ENCODE data around the gene RIT2. TPM values are rescaled to one million over a fixed set of nuclear protein-coding genes. Genes with fewer than 3 reads are reported as not detected.

Gene RIT2
- total and polyA plus RNA-seq, 11 donors, result not detected

DNA sequence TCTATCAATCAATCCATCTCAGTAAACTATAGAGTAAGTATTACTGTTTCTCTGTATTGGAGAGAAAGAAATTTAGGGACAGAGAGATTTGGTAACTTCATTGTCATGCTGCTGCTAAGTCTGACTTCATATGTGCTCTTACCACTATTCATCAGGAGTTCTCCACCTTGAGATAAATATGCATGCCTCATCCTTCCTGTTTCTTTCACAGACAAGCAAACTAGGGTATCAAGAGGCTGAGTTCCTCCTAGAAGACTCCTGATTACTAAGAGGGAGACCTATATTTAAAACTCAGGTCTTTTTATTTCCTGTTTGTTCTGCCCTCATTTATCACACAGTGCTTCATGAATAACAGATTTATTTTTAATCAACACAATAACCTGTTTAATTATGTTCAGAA lies 34.1 kb downstream of the RIT2 start:
- Histone ChIP-seq H3K27me3 (peaks cover 0 to 5% (median 0%) of the 10 kb centered on the region in 9 donors), H3K9me3 (peaks cover 0 to 3% (median 0%) of the 10 kb centered on the region in 12 donors), H3K36me3 (no peaks in the 10 kb centered on the region), H3K4me3 (no peak overlapping the region), H3K4me1 (no peaks in the 10 kb centered on the region), H3K27ac (no peak overlapping the region)
- DNase-seq, result no peak
- TF ChIP-seq, protein P1, sequence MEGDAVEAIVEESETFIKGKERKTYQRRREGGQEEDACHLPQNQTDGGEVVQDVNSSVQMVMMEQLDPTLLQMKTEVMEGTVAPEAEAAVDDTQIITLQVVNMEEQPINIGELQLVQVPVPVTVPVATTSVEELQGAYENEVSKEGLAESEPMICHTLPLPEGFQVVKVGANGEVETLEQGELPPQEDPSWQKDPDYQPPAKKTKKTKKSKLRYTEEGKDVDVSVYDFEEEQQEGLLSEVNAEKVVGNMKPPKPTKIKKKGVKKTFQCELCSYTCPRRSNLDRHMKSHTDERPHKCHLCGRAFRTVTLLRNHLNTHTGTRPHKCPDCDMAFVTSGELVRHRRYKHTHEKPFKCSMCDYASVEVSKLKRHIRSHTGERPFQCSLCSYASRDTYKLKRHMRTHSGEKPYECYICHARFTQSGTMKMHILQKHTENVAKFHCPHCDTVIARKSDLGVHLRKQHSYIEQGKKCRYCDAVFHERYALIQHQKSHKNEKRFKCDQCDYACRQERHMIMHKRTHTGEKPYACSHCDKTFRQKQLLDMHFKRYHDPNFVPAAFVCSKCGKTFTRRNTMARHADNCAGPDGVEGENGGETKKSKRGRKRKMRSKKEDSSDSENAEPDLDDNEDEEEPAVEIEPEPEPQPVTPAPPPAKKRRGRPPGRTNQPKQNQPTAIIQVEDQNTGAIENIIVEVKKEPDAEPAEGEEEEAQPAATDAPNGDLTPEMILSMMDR (IDR thresholded peaks at IDR 0.05), result no peak
- TF ChIP-seq POLR2A (IDR thresholded peaks at IDR 0.05), result no peak
- intact Hi-C loops (cut with DNase I), result no loop called here
- ATAC-seq, result no peak

DNA sequence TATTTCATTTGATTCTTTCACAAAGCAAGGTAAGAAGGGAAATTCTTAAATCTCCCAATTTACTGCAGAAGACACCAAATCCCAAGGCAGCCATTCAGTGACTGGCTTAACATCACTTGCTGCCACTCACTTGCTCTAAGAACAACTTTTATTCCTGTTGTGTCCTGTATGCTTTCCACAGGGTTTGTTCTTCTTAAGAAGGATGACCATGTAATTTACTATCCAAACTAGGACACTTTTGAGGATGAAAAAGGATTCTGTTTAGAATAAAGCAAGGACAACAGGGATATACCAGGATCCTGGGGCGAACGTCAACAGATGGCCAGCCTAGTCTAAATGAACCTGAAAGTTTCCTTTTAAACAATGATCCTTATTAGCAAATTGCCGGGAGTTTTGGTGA lies 34.8 kb downstream of the RIT2 start:
- TF ChIP-seq, protein P1 (IDR thresholded peaks at IDR 0.05), result no peak
- no peak for TF ChIP-seq POLR2A (IDR thresholded peaks at IDR 0.05)
- 88 to 93% (median 90%) methylated on average over 3 of the region's 3 CpGs for WGBS, 4 donors
- Histone ChIP-seq H3K36me3 (no peaks in the 10 kb centered on the region), H3K4me3 (no peak overlapping the region), H3K27ac (no peak overlapping the region), H3K27me3 (peaks cover 0 to 5% (median 0%) of the 10 kb centered on the region in 9 donors), H3K4me1 (no peaks in the 10 kb centered on the region), H3K9me3 (peaks cover 0 to 3% (median 0%) of the 10 kb centered on the region in 12 donors)
- intact Hi-C loops (cut with DNase I), result no loop called here
- no peak for DNase-seq
- no peak for ATAC-seq

DNA sequence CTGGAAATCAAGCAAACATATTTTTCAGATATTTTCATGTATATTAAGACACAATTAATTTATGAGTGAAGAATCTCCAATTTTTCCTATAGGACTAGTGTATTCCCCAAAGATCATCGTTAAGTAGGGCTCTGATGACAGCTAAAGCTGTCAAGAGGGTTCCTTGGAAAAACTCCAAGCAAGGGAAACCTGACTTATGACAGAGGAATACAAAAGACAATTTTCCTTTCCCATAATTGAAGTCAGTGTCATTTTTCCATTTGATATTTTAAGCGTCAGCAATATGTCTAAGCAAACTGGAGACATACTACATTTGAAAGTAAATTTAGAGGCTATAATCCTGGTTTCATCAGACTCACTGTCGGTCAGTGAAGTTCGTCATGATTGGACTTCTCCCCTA lies 36.1 kb downstream of the RIT2 start:
- intact Hi-C loops (cut with DNase I), result loop anchor here in 1 of 10 donors (10.0 kb wide), 1 partner anchor 65 kb away; no protein-coding TSS in a partner anchor
- Histone ChIP-seq H3K27ac (no peak overlapping the region), H3K4me3 (no peak overlapping the region), H3K27me3 (peaks cover 0 to 5% (median 0%) of the 10 kb centered on the region in 9 donors), H3K9me3 (peaks cover 0 to 2% (median 0%) of the 10 kb centered on the region in 12 donors), H3K36me3 (no peaks in the 10 kb centered on the region), H3K4me1 (no peaks in the 10 kb centered on the region)
- WGBS, 4 donors, result 78 to 88% (median 82%) methylated on average over 4 of the region's 4 CpGs
- TF ChIP-seq, protein P1 (IDR thresholded peaks at IDR 0.05), result no peak
- TF ChIP-seq POLR2A (IDR thresholded peaks at IDR 0.05), result no peak
- ATAC-seq (no peak), DNase-seq (no peak)

DNA sequence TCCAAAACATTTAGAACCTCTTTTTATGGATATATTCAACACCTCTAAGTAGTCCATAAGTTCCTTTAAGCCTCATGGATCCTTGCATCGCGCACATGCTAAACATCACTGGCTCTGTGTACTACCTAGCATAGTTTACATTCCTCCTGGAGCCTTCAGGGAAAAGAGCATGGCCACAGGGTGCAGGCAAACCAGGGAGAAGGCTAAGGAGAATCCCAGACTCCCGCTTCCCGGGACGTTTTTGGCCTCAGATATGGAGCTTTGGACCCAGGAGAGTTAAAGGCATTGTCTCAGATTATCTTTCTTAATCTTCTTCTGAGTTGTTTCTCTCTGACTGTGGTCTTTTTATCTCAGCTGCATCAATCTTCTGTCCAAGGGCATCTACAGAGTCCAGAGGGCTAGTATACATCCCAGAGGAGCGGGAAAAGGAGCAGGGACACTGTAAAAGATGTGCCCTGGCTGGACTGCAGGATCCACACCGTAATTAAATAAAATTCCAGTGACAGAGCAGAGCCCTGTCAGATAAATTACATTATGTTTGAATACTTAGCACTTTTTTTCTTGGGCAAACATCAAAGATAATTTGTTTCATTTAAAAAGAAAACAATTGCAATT lies 36.9 kb downstream of the RIT2 start:
- no peak overlapping the region for H3K27ac ChIP-seq
- DNase-seq, result no peak
- TF ChIP-seq, protein P1 (IDR thresholded peaks at IDR 0.05), result no peak
- TF ChIP-seq POLR2A (IDR thresholded peaks at IDR 0.05), result no peak
- intact Hi-C loops (cut with DNase I), result loop anchor here in 1 of 10 donors (10.0 kb wide), 1 partner anchor 64 kb away; no protein-coding TSS in a partner anchor
- no peaks in the 10 kb centered on the region for H3K36me3 ChIP-seq
- WGBS, 4 donors, result 55 to 66% (median 62%) methylated on average over 7 of the region's 7 CpGs
- ATAC-seq, result no peak
- H3K4me3 ChIP-seq, result no peak overlapping the region
- no peaks in the 10 kb centered on the region for H3K9me3 ChIP-seq
- peaks cover 0 to 5% (median 0%) of the 10 kb centered on the region in 9 donors for H3K27me3 ChIP-seq
- no peaks in the 10 kb centered on the region for H3K4me1 ChIP-seq

Data from heart left ventricle (tissue), 16 donors.